Breast epithelium (tissue), 4 donors: ENCODE results near the gene CACNA1F. TPM values are rescaled to one million over a fixed set of nuclear protein-coding genes. Genes with fewer than 3 reads are reported as not detected.

ENCODE experiments used
- DNase-seq, 2 donors: peaks; one replicate each; pipeline ENCODE4 v3.0.0-alpha.2; 2019; ENCODE audit warnings: low spot score in 2 of 2
- H3K27ac ChIP-seq, 2 donors: fragments of 200-600 bp; sonication (generic) in 1 of 2; one replicate each; pipeline ENCODE4 v1.5.1; 2016 to 2019; ENCODE audit warnings: mild to moderate bottlenecking in 1 of 2
- H3K27me3 ChIP-seq, 2 donors: fragments of 200-600 bp; sonication (generic) in 1 of 2; one replicate each; pipeline versions ENCODE4 v1.5.1 to v1.6.0; 2017 to 2019; ENCODE audit warnings: control low read depth in 1 of 2, mild to moderate bottlenecking in 1 of 2
- H3K36me3 ChIP-seq: fragments of 200-600 bp; one replicate; pipeline ENCODE4 v1.5.1; 2019
- H3K4me1 ChIP-seq, 2 donors: fragments of 200-600 bp; sonication (generic); one replicate each; pipeline ENCODE4 v1.5.1; 2016 to 2019; ENCODE audit warnings: control low read depth in 1 of 2
- H3K4me3 ChIP-seq, 3 donors: fragments of 200-600 bp; sonication (generic); 1 replicate in 2 of 3; 2 replicates in 1 of 3; pipeline ENCODE4 v1.5.1; 2016 to 2019; ENCODE audit warnings: mild to moderate bottlenecking in 3 of 3, moderate library complexity in 2 of 3
- H3K9me3 ChIP-seq, 2 donors: fragments of 200-600 bp; sonication (generic) in 1 of 2; one replicate each; pipeline ENCODE4 v1.5.1; 2016 to 2019; ENCODE audit warnings: control low read depth in 1 of 2
- POLR2A ChIP-seq: fragments of 450-650 bp; IDR thresholded peaks from one replicate; pipeline ENCODE4 v1.6.1; 2016; ENCODE audit warnings: antibody characterized with exemption, mild to moderate bottlenecking, moderate library complexity
- POLR2AphosphoS5 ChIP-seq, 3 donors: sonication (generic); formaldehyde crosslinking; IDR thresholded peaks; one replicate each; pipeline ENCODE4 v1.6.1; 2017; ENCODE audit warnings: antibody characterized with exemption in 3 of 3
- intact Hi-C: fragments of 100-400 bp; cut with DNase I; formaldehyde crosslinking; loops from one replicate; pipeline ENCODE4 v1.15.1; 2023; ENCODE audit warnings: low total_unique reads
- total RNA-seq, 3 donors: library from RNA; depleted of rRNA; stranded (reverse); fragments of >200 nt; gene quantifications; one replicate each; pipeline ENCODE4 v1.1.0, GENCODE V29; 2016
- TF ChIP-seq, protein P1 (sequence below), 3 donors: fragments of 450-650 bp; IDR thresholded peaks; one replicate each; pipeline ENCODE4 v1.5.1; 2016 to 2017; ENCODE audit warnings: antibody characterized with exemption in 3 of 3, mild to moderate bottlenecking in 3 of 3, moderate library complexity in 3 of 3

The CACNA1F gene
- total RNA-seq, 3 donors from 2014 or later, result 0.48 to 1.8 (median 0.66) TPM

DNA sequence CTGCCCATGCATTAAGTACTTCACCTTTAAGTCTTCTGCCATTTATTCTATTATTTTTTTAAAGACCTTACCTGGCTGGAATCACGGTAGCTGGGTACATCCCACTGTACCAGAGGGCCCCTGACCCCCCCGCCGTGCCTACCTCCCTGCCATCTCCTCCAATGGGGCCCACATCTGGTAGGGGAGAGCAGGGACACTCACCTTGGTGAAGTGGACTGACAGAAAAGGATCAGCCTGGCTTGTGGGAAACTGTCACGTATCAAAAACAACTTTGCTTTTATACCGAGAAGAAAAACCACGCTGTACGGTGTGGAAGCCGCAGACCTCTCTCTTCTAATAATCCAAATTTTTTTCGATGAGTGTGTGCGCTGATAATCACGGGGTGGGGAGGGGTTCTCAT is 31.3 kb upstream of the CACNA1F start, which contains the start of gene FOXP3:
Gene FOXP3 (minus strand): TSS at position 251 of the 400 bp plus-strand sequence. CDS start 6,205 bp downstream, outside the sequence.
- Histone ChIP-seq H3K27ac (no peak within 1 kb of the TSS), H3K9me3 (no peaks in the 10 kb centered on the region), H3K36me3 (no peaks in the 10 kb centered on the region), H3K4me3 (no peak within 1 kb of the TSS), H3K27me3 (peaks cover 0 to 20% of the 10 kb centered on the region in 2 donors), H3K4me1 (no peaks in the 10 kb centered on the region)
- intact Hi-C loops, result no loop called here
- TF ChIP-seq, protein P1, sequence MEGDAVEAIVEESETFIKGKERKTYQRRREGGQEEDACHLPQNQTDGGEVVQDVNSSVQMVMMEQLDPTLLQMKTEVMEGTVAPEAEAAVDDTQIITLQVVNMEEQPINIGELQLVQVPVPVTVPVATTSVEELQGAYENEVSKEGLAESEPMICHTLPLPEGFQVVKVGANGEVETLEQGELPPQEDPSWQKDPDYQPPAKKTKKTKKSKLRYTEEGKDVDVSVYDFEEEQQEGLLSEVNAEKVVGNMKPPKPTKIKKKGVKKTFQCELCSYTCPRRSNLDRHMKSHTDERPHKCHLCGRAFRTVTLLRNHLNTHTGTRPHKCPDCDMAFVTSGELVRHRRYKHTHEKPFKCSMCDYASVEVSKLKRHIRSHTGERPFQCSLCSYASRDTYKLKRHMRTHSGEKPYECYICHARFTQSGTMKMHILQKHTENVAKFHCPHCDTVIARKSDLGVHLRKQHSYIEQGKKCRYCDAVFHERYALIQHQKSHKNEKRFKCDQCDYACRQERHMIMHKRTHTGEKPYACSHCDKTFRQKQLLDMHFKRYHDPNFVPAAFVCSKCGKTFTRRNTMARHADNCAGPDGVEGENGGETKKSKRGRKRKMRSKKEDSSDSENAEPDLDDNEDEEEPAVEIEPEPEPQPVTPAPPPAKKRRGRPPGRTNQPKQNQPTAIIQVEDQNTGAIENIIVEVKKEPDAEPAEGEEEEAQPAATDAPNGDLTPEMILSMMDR (IDR thresholded peaks at IDR 0.05), result no peak
- no peak for DNase-seq

DNA sequence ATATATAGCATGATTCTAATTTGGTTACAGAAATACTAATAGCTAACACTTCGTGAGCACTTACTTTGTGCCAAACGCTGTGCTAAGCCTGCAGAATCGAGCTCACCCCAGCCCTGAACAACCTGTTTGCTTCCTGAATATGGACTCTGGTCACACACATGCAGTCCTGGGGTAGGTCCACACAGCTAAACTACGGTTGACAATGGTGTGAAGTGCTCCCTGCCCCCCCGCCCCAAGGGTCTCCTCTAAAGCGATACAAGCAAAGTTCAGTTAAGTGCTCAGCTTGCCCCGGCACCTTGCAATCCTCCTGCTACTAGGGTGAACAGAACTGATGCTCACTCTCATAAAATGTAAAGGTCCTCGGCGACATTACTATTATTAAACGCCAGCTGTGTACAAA is 30.5 kb upstream of the CACNA1F start:
- no peak overlapping the region for H3K4me3 ChIP-seq
- H3K27me3 ChIP-seq, result peaks cover 0 to 28% of the 10 kb centered on the region in 2 donors
- no peaks in the 10 kb centered on the region for H3K36me3 ChIP-seq
- intact Hi-C loops, result no loop called here
- no peak overlapping the region for H3K27ac ChIP-seq
- no peaks in the 10 kb centered on the region for H3K9me3 ChIP-seq
- TF ChIP-seq, protein P1 (IDR thresholded peaks at IDR 0.05), result no peak
- TF ChIP-seq POLR2A (no peak), POLR2AphosphoS5 (IDR thresholded peaks at IDR 0.05) (no peak)
- no peak for DNase-seq
- H3K4me1 ChIP-seq, result no peaks in the 10 kb centered on the region

DNA sequence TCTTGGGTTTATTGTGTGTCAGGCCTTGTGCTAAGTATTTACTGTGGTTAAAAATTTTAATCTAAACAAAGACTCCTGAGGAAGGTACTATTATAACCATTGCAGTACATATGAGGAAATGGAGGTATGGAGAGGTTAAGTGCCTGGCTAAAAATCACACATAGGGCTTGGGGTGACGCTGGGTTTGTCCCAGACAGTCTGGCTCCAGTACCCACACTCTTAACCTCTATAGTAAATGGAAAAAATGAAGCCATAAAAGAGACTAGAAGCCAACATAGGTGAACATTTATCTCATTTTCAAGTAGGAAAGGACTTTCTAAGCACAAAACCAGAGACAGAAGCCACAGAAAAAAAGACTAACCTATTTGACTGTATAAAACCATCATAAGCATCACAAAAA is 29.5 kb upstream of the CACNA1F start:
- Histone ChIP-seq H3K9me3 (no peaks in the 10 kb centered on the region), H3K27ac (no peak overlapping the region), H3K36me3 (no peaks in the 10 kb centered on the region), H3K27me3 (peaks cover 0 to 36% of the 10 kb centered on the region in 2 donors), H3K4me1 (no peaks in the 10 kb centered on the region), H3K4me3 (no peak overlapping the region)
- no peak for TF ChIP-seq POLR2AphosphoS5 (IDR thresholded peaks at IDR 0.05)
- TF ChIP-seq POLR2A, result no peak
- TF ChIP-seq, protein P1 (IDR thresholded peaks at IDR 0.05), result no peak
- intact Hi-C loops, result no loop called here
- DNase-seq, result no peak

DNA sequence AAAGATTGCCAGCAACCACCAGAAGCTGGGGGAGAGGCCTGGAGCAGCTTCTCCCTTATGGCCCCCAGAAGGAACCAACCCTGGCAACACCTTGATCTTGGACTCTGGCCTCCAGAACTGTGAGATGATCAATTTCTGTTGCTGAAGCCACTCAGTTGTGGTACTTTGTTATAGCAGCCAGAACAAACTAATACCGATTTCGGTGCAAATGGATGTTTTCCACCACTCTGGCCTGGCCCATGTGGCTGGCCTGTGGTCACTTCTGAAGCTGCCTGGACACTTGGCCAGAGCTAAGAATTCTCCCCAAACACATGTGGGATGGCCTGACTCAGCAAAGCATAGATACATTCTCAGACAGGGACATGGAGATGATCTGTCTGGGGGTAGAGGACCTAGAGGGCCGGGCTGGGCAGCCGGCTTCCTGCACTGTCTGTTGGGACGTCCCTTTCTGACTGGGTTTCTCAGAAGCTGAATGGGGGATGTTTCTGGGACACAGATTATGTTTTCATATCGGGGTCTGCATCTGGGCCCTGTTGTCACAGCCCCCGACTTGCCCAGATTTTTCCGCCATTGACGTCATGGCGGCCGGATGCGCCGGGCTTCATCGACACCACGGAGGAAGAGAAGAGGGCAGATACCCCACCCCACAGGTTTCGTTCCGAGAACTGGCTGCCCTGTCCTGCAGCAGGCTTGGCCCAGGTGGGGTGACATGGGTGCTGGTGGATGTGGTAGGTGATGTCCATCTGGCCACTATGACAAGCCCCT is 27.3 kb upstream of the CACNA1F start:
- DNase-seq, result no peak
- no peaks in the 10 kb centered on the region for H3K36me3 ChIP-seq
- intact Hi-C loops, result no loop called here
- H3K4me3 ChIP-seq, result no peak overlapping the region
- no peak overlapping the region for H3K27ac ChIP-seq
- no peaks in the 10 kb centered on the region for H3K4me1 ChIP-seq
- H3K9me3 ChIP-seq, result no peaks in the 10 kb centered on the region
- no peak for TF ChIP-seq POLR2AphosphoS5 (IDR thresholded peaks at IDR 0.05)
- no peak for TF ChIP-seq POLR2A
- TF ChIP-seq, protein P1 (IDR thresholded peaks at IDR 0.05), result no peak
- peaks cover 0 to 47% of the 10 kb centered on the region in 2 donors for H3K27me3 ChIP-seq

DNA sequence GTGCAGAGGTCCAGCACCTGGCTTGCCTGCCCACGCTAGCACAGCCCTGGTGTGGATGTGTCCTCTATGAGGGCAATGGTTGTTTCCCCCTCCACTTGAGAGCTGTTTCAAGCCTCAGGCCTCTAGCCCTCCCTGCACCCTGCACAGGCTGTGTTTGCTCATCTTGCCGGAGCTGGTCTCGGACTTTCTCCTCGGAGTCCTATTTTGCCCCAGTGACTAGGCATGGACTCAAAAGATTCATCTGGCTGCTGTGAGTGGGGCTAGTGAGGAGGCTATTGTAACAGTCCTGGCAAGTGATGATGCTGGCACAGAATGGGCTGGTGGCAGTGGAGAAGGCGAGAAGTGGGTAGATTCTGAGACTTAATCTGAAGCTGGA is 25.6 kb upstream of the CACNA1F start:
- intact Hi-C loops, result no loop called here

More for the DNA sequence above, 25.6 kb upstream of the CACNA1F start:
- H3K27me3 ChIP-seq, result peaks cover 0 to 47% of the 10 kb centered on the region in 2 donors
- DNase-seq, result no peak
- no peak for TF ChIP-seq POLR2A
- TF ChIP-seq, protein P1 (IDR thresholded peaks at IDR 0.05), result no peak
- H3K4me3 ChIP-seq, result no peak overlapping the region
- H3K36me3 ChIP-seq, result no peaks in the 10 kb centered on the region
- no peak overlapping the region for H3K27ac ChIP-seq
- H3K9me3 ChIP-seq, result no peaks in the 10 kb centered on the region
- H3K4me1 ChIP-seq, result no peaks in the 10 kb centered on the region
